ENCODE results near the gene ARHGAP25.

The ARHGAP25 gene

GRCh38 chr2:68716604-68717304 lies 17.9 kb upstream of the ARHGAP25 start:
- no peak for DNase-seq (ENCODE audit: low read depth in 4 of 4, low spot score in 1 of 4)

GRCh38 chr2:68717305-68717661 lies 17.3 kb upstream of the ARHGAP25 start:
- no peak for DNase-seq (ENCODE audit: low read depth in 4 of 4, low spot score in 1 of 4)

GRCh38 chr2:68719912-68720311 lies 14.7 kb upstream of the ARHGAP25 start:
- DNase-seq (ENCODE audit: low read depth in 4 of 4, low spot score in 1 of 4), result no peak

GRCh38 chr2:68720665-68721064 lies 13.9 kb upstream of the ARHGAP25 start:
- no peak for DNase-seq (ENCODE audit: low read depth in 4 of 4, low spot score in 1 of 4)

GRCh38 chr2:68721482-68722101 lies 13.0 kb upstream of the ARHGAP25 start:
- no peak for DNase-seq (ENCODE audit: low read depth in 4 of 4, low spot score in 1 of 4)

- DNase-seq (ENCODE audit: low read depth in 4 of 4, low spot score in 1 of 4), result no peak
These were observed 11.9 kb upstream of the ARHGAP25 start for GRCh38 chr2:68722712-68723111.

GRCh38 chr2:68723181-68723580 lies 11.4 kb upstream of the ARHGAP25 start:
- no peak for DNase-seq (ENCODE audit: low read depth in 4 of 4, low spot score in 1 of 4)

GRCh38 chr2:68726100-68726499 lies 8.5 kb upstream of the ARHGAP25 start:
- DNase-seq (ENCODE audit: low read depth in 4 of 4, low spot score in 1 of 4), result no peak

- peak in 3 of 4 experiments; percentile 52 to 75 (median 71) for DNase-seq (ENCODE audit: low read depth in 4 of 4, low spot score in 1 of 4)
These were observed 7.8 kb upstream of the ARHGAP25 start for GRCh38 chr2:68726608-68727367.

- no peak for DNase-seq (ENCODE audit: low read depth in 4 of 4, low spot score in 1 of 4)
These were observed 6.8 kb upstream of the ARHGAP25 start for GRCh38 chr2:68727683-68728375.

- no peak for DNase-seq (ENCODE audit: low read depth in 4 of 4, low spot score in 1 of 4)
These were observed 3.8 kb upstream of the ARHGAP25 start for GRCh38 chr2:68730828-68731227.

- DNase-seq (ENCODE audit: low read depth in 4 of 4, low spot score in 1 of 4), result no peak
These were observed 2.3 kb upstream of the ARHGAP25 start for GRCh38 chr2:68732036-68732932.

GRCh38 chr2:68733365-68733764 lies 1.2 kb upstream of the ARHGAP25 start:
- no peak for DNase-seq (ENCODE audit: low read depth in 4 of 4, low spot score in 1 of 4)

GRCh38 chr2:68734176-68734575 lies 435 bp upstream of the ARHGAP25 start:
- DNase-seq (ENCODE audit: low read depth in 4 of 4, low spot score in 1 of 4), result no peak

GRCh38 chr2:68736086-68736485 lies 1.5 kb downstream of the ARHGAP25 start:
- DNase-seq (ENCODE audit: low read depth in 4 of 4, low spot score in 1 of 4), result no peak

- no peak for DNase-seq (ENCODE audit: low read depth in 4 of 4, low spot score in 1 of 4)
These were observed 3.1 kb downstream of the ARHGAP25 start for GRCh38 chr2:68737711-68738110.

- no peak for DNase-seq (ENCODE audit: low read depth in 4 of 4, low spot score in 1 of 4)
These were observed 4.4 kb downstream of the ARHGAP25 start for GRCh38 chr2:68738906-68739594.

GRCh38 chr2:68739595-68740399 lies 5.2 kb downstream of the ARHGAP25 start:
- DNase-seq (ENCODE audit: low read depth in 4 of 4, low spot score in 1 of 4), result no peak

GRCh38 chr2:68740400-68740914 lies 5.8 kb downstream of the ARHGAP25 start:
- no peak for DNase-seq (ENCODE audit: low read depth in 4 of 4, low spot score in 1 of 4)

All from stimulated activated CD4-positive, alpha-beta T cell treated with anti-CD3 and anti-CD28 coated beads, Interleukin-1b, Interleukin-23, amount 100 ng/mL, for 24 hours (primary cell).